ENCODE measurements around the gene CHSY1.
"Not testable (repeated sequence)": the region's sequence is repeated elsewhere in the genome, so short reads cannot be mapped to it uniquely, and the experiment has no call there.

The CHSY1 gene

GRCh38 chr15:101133751-101134261, 118.0 kb downstream of the CHSY1 start:
- no peaks in the 10 kb centered on the region for H3K4me1 ChIP-seq (ENCODE audit: insufficient read depth, low read length)
- H3K36me3 ChIP-seq (ENCODE audit: insufficient read depth, low read length) = no peaks in the 10 kb centered on the region
- H2AFZ ChIP-seq (ENCODE audit: low read depth, low read length) = no peak overlapping the region
- peaks cover 2% of the 10 kb centered on the region for H3K9me3 ChIP-seq (ENCODE audit: low read length)
- no peaks in the 10 kb centered on the region for H3K27me3 ChIP-seq (ENCODE audit: insufficient read depth, low read length)
- H3K4me3 ChIP-seq (ENCODE audit: low read length) = no peak overlapping the region

GRCh38 chr15:101133181-101133460, 118.7 kb downstream of the CHSY1 start:
- Histone ChIP-seq H2AFZ (ENCODE audit: low read depth, low read length) (no peak overlapping the region), H3K4me1 (ENCODE audit: insufficient read depth, low read length) (no peaks in the 10 kb centered on the region)

GRCh38 chr15:101132390-101133180, 119.3 kb downstream of the CHSY1 start:
- no peak overlapping the region for H2AFZ ChIP-seq (ENCODE audit: low read depth, low read length)
- H3K4me3 ChIP-seq (ENCODE audit: low read length) = no peak overlapping the region
- no peaks in the 10 kb centered on the region for H3K27me3 ChIP-seq (ENCODE audit: insufficient read depth, low read length)
- peaks cover 2% of the 10 kb centered on the region for H3K9me3 ChIP-seq (ENCODE audit: low read length)
- no peaks in the 10 kb centered on the region for H3K36me3 ChIP-seq (ENCODE audit: insufficient read depth, low read length)
- no peaks in the 10 kb centered on the region for H3K4me1 ChIP-seq (ENCODE audit: insufficient read depth, low read length)

More at GRCh38 chr15:101133181-101133460, 118.7 kb downstream of the CHSY1 start:
- H3K27me3 ChIP-seq (ENCODE audit: insufficient read depth, low read length) = no peaks in the 10 kb centered on the region
- no peaks in the 10 kb centered on the region for H3K36me3 ChIP-seq (ENCODE audit: insufficient read depth, low read length)
- H3K4me3 ChIP-seq (ENCODE audit: low read length) = no peak overlapping the region
- H3K9me3 ChIP-seq (ENCODE audit: low read length) = peaks cover 2% of the 10 kb centered on the region

GRCh38 chr15:101131489-101132389, 120.1 kb downstream of the CHSY1 start:
- no peak overlapping the region for H3K4me3 ChIP-seq (ENCODE audit: low read length)
- H3K9me3 ChIP-seq (ENCODE audit: low read length) = peaks cover 2% of the 10 kb centered on the region
- no peak overlapping the region for H2AFZ ChIP-seq (ENCODE audit: low read depth, low read length)
- no peaks in the 10 kb centered on the region for H3K4me1 ChIP-seq (ENCODE audit: insufficient read depth, low read length)
- H3K36me3 ChIP-seq (ENCODE audit: insufficient read depth, low read length) = no peaks in the 10 kb centered on the region
- H3K27me3 ChIP-seq (ENCODE audit: insufficient read depth, low read length) = no peaks in the 10 kb centered on the region

GRCh38 chr15:101129851-101130380, 121.9 kb downstream of the CHSY1 start:
- Histone ChIP-seq H3K4me3 (ENCODE audit: low read length) (no peak overlapping the region), H3K36me3 (ENCODE audit: insufficient read depth, low read length) (no peaks in the 10 kb centered on the region), H3K4me1 (ENCODE audit: insufficient read depth, low read length) (no peaks in the 10 kb centered on the region), H2AFZ (ENCODE audit: low read depth, low read length) (no peak overlapping the region), H3K27me3 (ENCODE audit: insufficient read depth, low read length) (no peaks in the 10 kb centered on the region), H3K9me3 (ENCODE audit: low read length) (peaks cover 2% of the 10 kb centered on the region)

- Histone ChIP-seq H3K27me3 (ENCODE audit: insufficient read depth, low read length) (no peaks in the 10 kb centered on the region), H3K9me3 (ENCODE audit: low read length) (peaks cover 2% of the 10 kb centered on the region), H2AFZ (ENCODE audit: low read depth, low read length) (no peak overlapping the region), H3K4me1 (ENCODE audit: insufficient read depth, low read length) (no peaks in the 10 kb centered on the region), H3K4me3 (ENCODE audit: low read length) (no peak overlapping the region), H3K36me3 (ENCODE audit: insufficient read depth, low read length) (no peaks in the 10 kb centered on the region)
Measured at GRCh38 chr15:101128221-101129015, 123.4 kb downstream of the CHSY1 start.

- H3K4me1 ChIP-seq (ENCODE audit: insufficient read depth, low read length) = no peaks in the 10 kb centered on the region
- H3K4me3 ChIP-seq (ENCODE audit: low read length) = no peak overlapping the region
- H2AFZ ChIP-seq (ENCODE audit: low read depth, low read length) = no peak overlapping the region
- H3K9me3 ChIP-seq (ENCODE audit: low read length) = peaks cover 2% of the 10 kb centered on the region
- H3K36me3 ChIP-seq (ENCODE audit: insufficient read depth, low read length) = no peaks in the 10 kb centered on the region
- no peaks in the 10 kb centered on the region for H3K27me3 ChIP-seq (ENCODE audit: insufficient read depth, low read length)
Measured at GRCh38 chr15:101127506-101128076, 124.3 kb downstream of the CHSY1 start.

- H3K4me3 ChIP-seq (ENCODE audit: low read length) = no peak overlapping the region
- no peaks in the 10 kb centered on the region for H3K36me3 ChIP-seq (ENCODE audit: insufficient read depth, low read length)
- H3K9me3 ChIP-seq (ENCODE audit: low read length) = no peaks in the 10 kb centered on the region
Measured at GRCh38 chr15:101126618-101127505, 125.0 kb downstream of the CHSY1 start.

GRCh38 chr15:101125881-101126428, 125.9 kb downstream of the CHSY1 start:
- not testable (repeated sequence) for H3K27me3 ChIP-seq (ENCODE audit: insufficient read depth, low read length); H2AFZ ChIP-seq (ENCODE audit: low read depth, low read length); H3K4me3 ChIP-seq (ENCODE audit: low read length)

More at GRCh38 chr15:101126618-101127505, 125.0 kb downstream of the CHSY1 start:
- no peaks in the 10 kb centered on the region for H3K27me3 ChIP-seq (ENCODE audit: insufficient read depth, low read length)
- H2AFZ ChIP-seq (ENCODE audit: low read depth, low read length) = no peak overlapping the region
- peaks cover 1% of the 10 kb centered on the region for H3K4me1 ChIP-seq (ENCODE audit: insufficient read depth, low read length)

More at GRCh38 chr15:101125881-101126428, 125.9 kb downstream of the CHSY1 start:
- H3K9me3 ChIP-seq (ENCODE audit: low read length); H3K36me3 ChIP-seq (ENCODE audit: insufficient read depth, low read length): not testable (repeated sequence)
- peaks cover 10% of the 10 kb centered on the region for H3K4me1 ChIP-seq (ENCODE audit: insufficient read depth, low read length)
